Osteocyte (in vitro differentiated cells): ENCODE measurements around the gene ABO. TPM values are rescaled to one million over a fixed set of nuclear protein-coding genes. Genes with fewer than 3 reads are reported as not detected.
"Not testable (repeated sequence)": the region's sequence is repeated elsewhere in the genome, so short reads cannot be mapped to it uniquely, and the experiment has no call there.

Experiments
- DNase-seq: peaks from one replicate; pipeline ENCODE4 v3.0.0; 2021; ENCODE audit warnings: mixed read lengths; ENCODE audit not compliant: unreplicated experiment; ENCODE audit errors: extremely low spot score
- H3K27ac Mint-ChIP-seq: one replicate; pipeline ENCODE4 v1.8.0; 2021; ENCODE audit warnings: mild to moderate bottlenecking, mixed read lengths; ENCODE audit not compliant: unreplicated experiment
- H3K27me3 Mint-ChIP-seq: one replicate; pipeline ENCODE4 v1.8.0; 2021; ENCODE audit warnings: mixed read lengths; ENCODE audit not compliant: unreplicated experiment
- H3K36me3 Mint-ChIP-seq: one replicate; pipeline ENCODE4 v1.8.0; 2021; ENCODE audit warnings: mixed read lengths; ENCODE audit not compliant: unreplicated experiment
- H3K4me1 Mint-ChIP-seq: one replicate; pipeline ENCODE4 v1.8.0; 2021; ENCODE audit warnings: mixed read lengths; ENCODE audit not compliant: unreplicated experiment
- H3K4me3 Mint-ChIP-seq: one replicate; pipeline ENCODE4 v1.8.0; 2021; ENCODE audit warnings: mild to moderate bottlenecking, moderate library complexity, mixed read lengths; ENCODE audit not compliant: unreplicated experiment
- H3K9me3 Mint-ChIP-seq: one replicate; pipeline ENCODE4 v1.8.0; 2021; ENCODE audit warnings: mixed read lengths; ENCODE audit not compliant: unreplicated experiment
- CTCF ChIP-seq: fragments of 200-600 bp; sonication (generic); IDR thresholded peaks from 2 replicates; pipeline ENCODE4 v1.5.0; 2021; ENCODE audit warnings: antibody characterized with exemption, mild to moderate bottlenecking, moderate library complexity
- total RNA-seq: library from RNA; stranded (reverse); gene quantifications from 2 replicates; pipeline ENCODE4 v1.2.1, GENCODE V29; 2021

ABO gene
- total RNA-seq, 1 donor from 2014 or later: not detected

- peaks cover 18% of the 10 kb centered on the region for H3K27me3 Mint-ChIP-seq
- no peaks in the 10 kb centered on the region for H3K36me3 Mint-ChIP-seq
Measured at GRCh38 chr9:133230093-133230492, 44.9 kb downstream of the ABO start.

GRCh38 chr9:133228474-133229193 is 46.4 kb downstream of the ABO start:
- not testable (repeated sequence) for H3K9me3 Mint-ChIP-seq, H3K4me1 Mint-ChIP-seq, H3K36me3 Mint-ChIP-seq, H3K4me3 Mint-ChIP-seq, H3K27ac Mint-ChIP-seq
- peaks cover 23% of the 10 kb centered on the region for H3K27me3 Mint-ChIP-seq
- peak; percentile 60 for DNase-seq

More at GRCh38 chr9:133230093-133230492, 44.9 kb downstream of the ABO start:
- Mint-ChIP-seq H3K9me3 (no peaks in the 10 kb centered on the region), H3K27ac (no peak overlapping the region), H3K4me3 (no peak overlapping the region), H3K4me1 (no peaks in the 10 kb centered on the region)
- no peak for DNase-seq
- no peak for TF ChIP-seq CTCF

- not testable (repeated sequence) for H3K27ac Mint-ChIP-seq, H3K36me3 Mint-ChIP-seq, H3K9me3 Mint-ChIP-seq, H3K4me1 Mint-ChIP-seq, H3K4me3 Mint-ChIP-seq
- DNase-seq: peak; percentile 68
- peaks cover 27% of the 10 kb centered on the region for H3K27me3 Mint-ChIP-seq
Measured at GRCh38 chr9:133227996-133228395, 47.0 kb downstream of the ABO start.

- H3K9me3 Mint-ChIP-seq: no peaks in the 10 kb centered on the region
- no peaks in the 10 kb centered on the region for H3K36me3 Mint-ChIP-seq
- H3K27ac Mint-ChIP-seq: no peak overlapping the region
- no peak overlapping the region for H3K4me3 Mint-ChIP-seq
- no peak for TF ChIP-seq CTCF
- H3K27me3 Mint-ChIP-seq: peaks cover 29% of the 10 kb centered on the region
- H3K4me1 Mint-ChIP-seq: no peaks in the 10 kb centered on the region
- DNase-seq: peak; percentile 80
Measured at GRCh38 chr9:133227242-133227860, 47.6 kb downstream of the ABO start.

- DNase-seq: no peak
- H3K27ac Mint-ChIP-seq: no peak overlapping the region
- no peaks in the 10 kb centered on the region for H3K36me3 Mint-ChIP-seq
- no peaks in the 10 kb centered on the region for H3K4me1 Mint-ChIP-seq
- no peak for TF ChIP-seq CTCF
- H3K27me3 Mint-ChIP-seq: peaks cover 23% of the 10 kb centered on the region
- H3K9me3 Mint-ChIP-seq: no peaks in the 10 kb centered on the region
- H3K4me3 Mint-ChIP-seq: no peak overlapping the region
Measured at GRCh38 chr9:133226219-133227171, 48.5 kb downstream of the ABO start.
